ENCODE measurements around the gene NFATC1. TPM values are rescaled to one million over a fixed set of nuclear protein-coding genes. Genes with fewer than 3 reads are reported as not detected.

NFATC1 gene
- total RNA-seq, 2 donors from 2014 or later = 27.6 to 40.8 TPM

DNA sequence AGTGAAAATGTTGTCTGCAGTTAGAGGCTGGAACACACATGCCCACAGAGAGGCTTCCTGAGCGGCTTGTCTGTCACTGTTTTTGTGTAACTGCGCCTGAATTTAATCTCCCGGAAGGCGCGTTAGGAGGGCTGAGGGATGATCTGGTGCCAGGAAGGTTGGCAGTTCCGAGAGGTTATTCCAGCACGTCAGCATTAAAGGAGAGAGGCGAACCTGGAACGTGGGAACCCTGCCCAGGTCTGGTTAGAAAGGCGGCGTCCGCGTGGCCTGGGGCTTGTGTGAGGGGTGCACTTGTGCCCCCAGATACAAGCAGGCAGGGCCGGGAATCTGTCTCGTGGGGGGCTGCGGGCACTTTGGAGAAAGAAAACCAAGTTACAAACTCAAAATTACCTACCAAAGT lies 75.3 kb downstream of the NFATC1 start:
- no peak for DNase-seq (ENCODE audit: low spot score)
- Histone ChIP-seq H3K27me3 (replicated peaks; ENCODE audit: insufficient read depth) (no peaks in the 10 kb centered on the region), H3K27ac (no peak overlapping the region), H3K36me3 (peaks cover 20% of the 10 kb centered on the region), H3K4me1 (ENCODE audit: control insufficient read depth in 1 of 2, low read depth in 2 of 2) (peaks cover 0 to 2% of the 10 kb centered on the region in 2 donors), H3K4me3 (no peak overlapping the region), H3K9me3 (no peaks in the 10 kb centered on the region)
- TF ChIP-seq, protein P1, sequence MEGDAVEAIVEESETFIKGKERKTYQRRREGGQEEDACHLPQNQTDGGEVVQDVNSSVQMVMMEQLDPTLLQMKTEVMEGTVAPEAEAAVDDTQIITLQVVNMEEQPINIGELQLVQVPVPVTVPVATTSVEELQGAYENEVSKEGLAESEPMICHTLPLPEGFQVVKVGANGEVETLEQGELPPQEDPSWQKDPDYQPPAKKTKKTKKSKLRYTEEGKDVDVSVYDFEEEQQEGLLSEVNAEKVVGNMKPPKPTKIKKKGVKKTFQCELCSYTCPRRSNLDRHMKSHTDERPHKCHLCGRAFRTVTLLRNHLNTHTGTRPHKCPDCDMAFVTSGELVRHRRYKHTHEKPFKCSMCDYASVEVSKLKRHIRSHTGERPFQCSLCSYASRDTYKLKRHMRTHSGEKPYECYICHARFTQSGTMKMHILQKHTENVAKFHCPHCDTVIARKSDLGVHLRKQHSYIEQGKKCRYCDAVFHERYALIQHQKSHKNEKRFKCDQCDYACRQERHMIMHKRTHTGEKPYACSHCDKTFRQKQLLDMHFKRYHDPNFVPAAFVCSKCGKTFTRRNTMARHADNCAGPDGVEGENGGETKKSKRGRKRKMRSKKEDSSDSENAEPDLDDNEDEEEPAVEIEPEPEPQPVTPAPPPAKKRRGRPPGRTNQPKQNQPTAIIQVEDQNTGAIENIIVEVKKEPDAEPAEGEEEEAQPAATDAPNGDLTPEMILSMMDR (IDR thresholded peaks at IDR 0.05) = no peak
- ATAC-seq (ENCODE audit: insufficient number of reproducible peaks, low FRiP score, low read depth) = no peak

DNA sequence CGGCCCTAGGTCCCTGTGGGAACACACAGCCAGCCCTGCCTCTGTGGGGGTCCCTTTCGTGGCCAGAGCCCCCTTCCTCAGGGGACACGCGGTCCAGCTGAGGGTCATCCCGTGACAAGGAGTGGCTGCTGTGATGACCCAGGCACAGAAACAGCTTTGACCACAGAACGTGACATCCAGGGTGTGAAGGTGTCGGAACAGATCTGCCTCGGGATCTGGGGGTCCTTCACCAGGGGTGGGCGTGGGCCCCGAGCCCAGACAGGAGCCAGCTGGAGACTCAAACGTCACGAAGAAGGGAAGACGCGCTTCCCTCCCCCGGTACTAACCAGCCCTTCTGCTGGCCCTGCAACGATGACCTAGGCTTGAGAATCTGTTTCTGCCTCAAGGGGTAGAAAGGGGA lies 75.9 kb downstream of the NFATC1 start:
- ATAC-seq (ENCODE audit: insufficient number of reproducible peaks, low FRiP score, low read depth) (no peak), DNase-seq (ENCODE audit: low spot score) (no peak)
- Histone ChIP-seq H3K27me3 (replicated peaks; ENCODE audit: insufficient read depth) (no peaks in the 10 kb centered on the region), H3K27ac (no peak overlapping the region), H3K9me3 (no peaks in the 10 kb centered on the region), H3K4me3 (no peak overlapping the region), H3K36me3 (peaks cover 20% of the 10 kb centered on the region), H3K4me1 (ENCODE audit: control insufficient read depth in 1 of 2, low read depth in 2 of 2) (peaks cover 0 to 2% of the 10 kb centered on the region in 2 donors)
- TF ChIP-seq, protein P1 (IDR thresholded peaks at IDR 0.05) = no peak

DNA sequence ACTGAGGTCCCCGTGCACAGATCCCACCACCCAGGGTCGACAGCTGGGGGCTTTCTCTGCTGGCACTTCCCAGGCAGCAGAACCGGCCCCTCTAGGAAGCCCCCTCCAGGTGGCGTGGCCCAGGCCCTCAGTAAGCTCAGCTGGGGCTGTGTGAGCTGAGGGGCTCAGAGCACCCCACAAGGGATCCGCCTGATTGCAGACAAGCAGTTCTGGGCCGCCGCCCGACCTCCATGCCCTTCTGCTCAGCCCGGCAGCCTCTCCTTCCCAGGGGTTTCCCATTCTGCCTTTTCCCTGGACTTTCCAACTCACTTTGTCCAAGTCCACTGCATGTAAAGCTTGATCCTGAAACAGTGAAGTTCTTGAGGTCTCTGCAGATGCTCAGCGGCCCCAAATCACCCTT lies 76.4 kb downstream of the NFATC1 start:
- Histone ChIP-seq H3K36me3 (peaks cover 23% of the 10 kb centered on the region), H3K27ac (no peak overlapping the region), H3K4me1 (ENCODE audit: control insufficient read depth in 1 of 2, low read depth in 2 of 2) (peaks cover 0 to 2% of the 10 kb centered on the region in 2 donors), H3K9me3 (no peaks in the 10 kb centered on the region), H3K27me3 (replicated peaks; ENCODE audit: insufficient read depth) (no peaks in the 10 kb centered on the region), H3K4me3 (no peak overlapping the region)
- TF ChIP-seq, protein P1 (IDR thresholded peaks at IDR 0.05) = no peak
- DNase-seq (ENCODE audit: low spot score) (no peak), ATAC-seq (ENCODE audit: insufficient number of reproducible peaks, low FRiP score, low read depth) (no peak)

DNA sequence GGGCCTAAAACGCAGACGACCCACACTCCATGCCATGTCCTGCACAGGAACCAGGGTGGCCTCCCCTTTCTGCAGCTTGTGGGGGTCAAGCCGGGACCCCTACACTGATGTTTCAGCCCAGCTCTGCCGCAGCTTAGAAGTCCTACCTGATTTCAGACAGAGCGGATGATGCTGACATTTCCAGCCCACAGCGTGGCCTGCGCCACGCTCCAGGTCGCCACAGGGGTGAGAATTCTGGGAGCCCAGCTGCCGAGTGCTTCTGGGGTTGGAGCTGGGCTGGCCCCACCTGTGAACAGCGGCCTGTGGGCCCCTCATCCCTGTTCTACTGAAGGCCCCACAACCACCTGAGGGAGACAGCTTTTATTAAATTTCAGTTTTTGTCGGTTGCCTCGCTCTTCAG lies 77.2 kb downstream of the NFATC1 start:
- no peaks in the 10 kb centered on the region for H3K27me3 ChIP-seq (replicated peaks; ENCODE audit: insufficient read depth)

DNA sequence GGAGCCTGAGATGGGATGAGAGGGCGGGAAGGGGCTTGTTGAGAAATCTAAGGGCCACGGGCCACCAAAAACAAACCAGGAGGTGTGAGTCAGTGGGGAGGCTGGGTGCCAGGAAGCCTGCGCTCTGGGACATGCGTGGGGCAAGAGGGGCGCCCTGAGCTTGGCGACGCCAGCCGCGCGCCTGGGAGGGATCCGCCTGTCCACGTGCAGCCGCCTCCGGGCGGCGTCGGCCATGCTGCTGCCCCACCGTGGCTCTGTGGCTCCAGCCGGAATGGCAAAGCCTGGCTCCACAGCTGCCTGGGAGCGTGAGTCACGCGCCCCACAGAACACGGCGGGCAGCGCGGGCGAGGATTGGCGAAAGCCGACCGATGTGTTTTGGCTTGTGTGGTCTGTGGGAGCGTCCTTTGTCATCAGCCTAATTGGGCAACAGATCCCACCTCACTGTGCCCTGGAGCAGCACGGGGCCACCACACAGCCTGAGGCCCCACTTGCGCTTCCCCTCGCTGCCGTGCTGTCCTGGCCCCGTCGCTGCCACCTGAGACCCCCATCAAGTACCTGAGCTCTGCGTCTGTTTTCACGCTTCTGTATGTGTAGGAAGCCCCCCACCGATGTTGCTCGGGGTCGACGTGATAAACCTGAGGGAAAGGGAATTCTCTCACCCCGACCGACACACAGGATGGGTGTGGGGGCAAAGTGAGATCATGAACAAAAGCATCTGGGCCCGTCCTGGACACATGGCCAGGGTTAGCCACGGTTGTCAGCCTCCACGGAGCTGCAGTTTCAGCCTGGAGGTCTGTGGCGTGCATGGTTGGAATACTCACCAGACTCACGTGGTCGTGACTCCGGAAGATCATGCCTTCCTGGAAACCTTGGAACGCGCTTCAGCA lies 80.5 kb downstream of the NFATC1 start:
- Histone ChIP-seq H3K27ac (no peak overlapping the region), H3K9me3 (no peaks in the 10 kb centered on the region), H3K36me3 (peaks cover 7% of the 10 kb centered on the region), H3K27me3 (replicated peaks; ENCODE audit: insufficient read depth) (no peaks in the 10 kb centered on the region), H3K4me1 (ENCODE audit: control insufficient read depth in 1 of 2, low read depth in 2 of 2) (no peaks in the 10 kb centered on the region), H3K4me3 (no peak overlapping the region)
- TF ChIP-seq, protein P1 (IDR thresholded peaks at IDR 0.05) = no peak
- no peak for ATAC-seq (ENCODE audit: insufficient number of reproducible peaks, low FRiP score, low read depth)
- no peak for DNase-seq (ENCODE audit: low spot score)

More for the DNA sequence above, 77.2 kb downstream of the NFATC1 start:
- Histone ChIP-seq H3K27ac (no peak overlapping the region), H3K9me3 (no peaks in the 10 kb centered on the region), H3K4me1 (ENCODE audit: control insufficient read depth in 1 of 2, low read depth in 2 of 2) (peaks cover 0 to 2% of the 10 kb centered on the region in 2 donors), H3K36me3 (peaks cover 25% of the 10 kb centered on the region), H3K4me3 (no peak overlapping the region)
- TF ChIP-seq, protein P1 (IDR thresholded peaks at IDR 0.05) = no peak
- DNase-seq (ENCODE audit: low spot score) = no peak
- no peak for ATAC-seq (ENCODE audit: insufficient number of reproducible peaks, low FRiP score, low read depth)
